ENCODE results near the gene ABCA6.

ABCA6 gene

DNA sequence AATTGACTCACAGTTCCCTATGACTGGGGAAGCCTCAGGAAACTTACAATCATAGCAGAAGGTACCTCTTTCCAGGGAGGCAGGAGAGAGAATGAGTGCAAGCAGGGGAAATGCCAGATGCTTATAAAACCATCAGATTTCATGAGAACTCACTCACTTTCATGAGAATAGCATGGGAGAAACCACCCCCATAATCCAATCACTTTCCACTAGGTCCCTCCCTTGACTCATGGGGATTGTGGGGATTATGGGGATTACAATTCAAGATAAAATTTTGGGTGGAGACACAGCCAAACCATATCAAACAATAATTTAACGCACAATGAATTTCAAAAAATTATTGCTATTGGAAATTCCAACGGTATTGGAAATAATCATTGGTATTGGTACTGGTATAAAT, 96.0 kb downstream of the ABCA6 start:
- no peaks in the 10 kb centered on the region for H3K27me3 ChIP-seq (ENCODE audit: insufficient read depth, low read length)
- H3K4ac ChIP-seq (ENCODE audit: low read depth, low read length) = no peak overlapping the region
- H3K9me3 ChIP-seq (ENCODE audit: insufficient read depth, low read depth, low read length) = no peaks in the 10 kb centered on the region
- no peak overlapping the region for H4K12ac ChIP-seq (ENCODE audit: low read depth, low read length)
- no peak overlapping the region for H2AFZ ChIP-seq (ENCODE audit: insufficient read depth, low read length, poor library complexity)
- no peak overlapping the region for H3K9ac ChIP-seq (ENCODE audit: low read length)
- H3K4me2 ChIP-seq (ENCODE audit: low read length) = no peak overlapping the region
- no peak for DNase-seq
- H2BK120ac ChIP-seq (ENCODE audit: insufficient read depth, low read length, poor library complexity) = no peak overlapping the region
- no peaks in the 10 kb centered on the region for H3K36me3 ChIP-seq (ENCODE audit: control insufficient read depth in 1 of 2, insufficient read depth in 2 of 2, low read length in 2 of 2)
- H4K91ac ChIP-seq (ENCODE audit: low read depth, low read length) = no peak overlapping the region
- H3K4me1 ChIP-seq (ENCODE audit: control insufficient read depth in 1 of 2, insufficient read depth in 2 of 2, low read length in 2 of 2) = peaks cover 0 to 7% of the 10 kb centered on the region in 2 experiments
- H3K27ac ChIP-seq (ENCODE audit: low read depth, low read length) = no peak overlapping the region
- H4K8ac ChIP-seq (ENCODE audit: low read depth, low read length) = no peak overlapping the region
- no peaks in the 10 kb centered on the region for H3K79me2 ChIP-seq (ENCODE audit: control insufficient read depth, insufficient read depth, low read length, poor library complexity)
- no peak overlapping the region for H3K14ac ChIP-seq (ENCODE audit: low read length)
- H3K79me1 ChIP-seq (ENCODE audit: low read length) = peaks cover 5% of the 10 kb centered on the region
- no peak overlapping the region for H3K18ac ChIP-seq (ENCODE audit: low read length)
- no peak overlapping the region for H3K23ac ChIP-seq (ENCODE audit: low read length)
- no peak overlapping the region for H2BK5ac ChIP-seq (ENCODE audit: low read depth, low read length, poor library complexity)
- no peak overlapping the region for H2BK12ac ChIP-seq (ENCODE audit: low read length)
- WGBS (ENCODE audit: extremely low coverage, insufficient coverage, insufficient read length) = no CpG with 5 or more reads among the region's 2 CpGs
- no peak overlapping the region for H2AK5ac ChIP-seq (ENCODE audit: low read length)
- H3K4me3 ChIP-seq (ENCODE audit: low read depth, low read length) = no peak overlapping the region

DNA sequence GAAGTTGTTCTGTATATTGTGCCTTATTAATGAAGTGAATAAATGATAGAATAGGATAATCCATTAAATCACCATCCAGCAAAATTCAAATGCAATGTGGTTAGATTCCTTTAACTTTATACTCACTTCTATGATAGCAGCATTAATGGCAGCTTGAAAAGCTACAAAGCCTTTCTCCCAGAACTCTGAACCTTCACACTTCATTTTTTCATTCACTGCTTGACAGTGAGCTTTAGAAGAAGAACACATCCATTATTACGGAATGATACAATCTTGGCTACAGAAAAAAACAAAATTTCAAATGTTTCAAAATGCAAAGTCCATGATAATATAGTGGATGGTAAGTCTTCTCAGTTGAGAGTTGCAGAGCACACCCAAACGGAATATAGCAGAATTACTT, 97.3 kb downstream of the ABCA6 start:
- no peak overlapping the region for H4K91ac ChIP-seq (ENCODE audit: low read depth, low read length)
- H2BK120ac ChIP-seq (ENCODE audit: insufficient read depth, low read length, poor library complexity) = no peak overlapping the region
- no peak overlapping the region for H3K4ac ChIP-seq (ENCODE audit: low read depth, low read length)
- H4K12ac ChIP-seq (ENCODE audit: low read depth, low read length) = no peak overlapping the region
- H2BK5ac ChIP-seq (ENCODE audit: low read depth, low read length, poor library complexity) = no peak overlapping the region
- peaks cover 0 to 7% of the 10 kb centered on the region in 2 experiments for H3K4me1 ChIP-seq (ENCODE audit: control insufficient read depth in 1 of 2, insufficient read depth in 2 of 2, low read length in 2 of 2)
- H3K27me3 ChIP-seq (ENCODE audit: insufficient read depth, low read length) = no peaks in the 10 kb centered on the region
- H3K79me1 ChIP-seq (ENCODE audit: low read length) = peaks cover 5% of the 10 kb centered on the region
- no peak overlapping the region for H2BK12ac ChIP-seq (ENCODE audit: low read length)
- H3K9ac ChIP-seq (ENCODE audit: low read length) = no peak overlapping the region
- H3K4me2 ChIP-seq (ENCODE audit: low read length) = no peak overlapping the region
- no peaks in the 10 kb centered on the region for H3K36me3 ChIP-seq (ENCODE audit: control insufficient read depth in 1 of 2, insufficient read depth in 2 of 2, low read length in 2 of 2)
- H3K14ac ChIP-seq (ENCODE audit: low read length) = no peak overlapping the region
- H4K8ac ChIP-seq (ENCODE audit: low read depth, low read length) = no peak overlapping the region
- no peak overlapping the region for H2AK5ac ChIP-seq (ENCODE audit: low read length)
- no peak overlapping the region for H3K27ac ChIP-seq (ENCODE audit: low read depth, low read length)
- no peak overlapping the region for H3K23ac ChIP-seq (ENCODE audit: low read length)
- no peak for DNase-seq
- WGBS (ENCODE audit: extremely low coverage, insufficient coverage, insufficient read length) = no CpG with 5 or more reads among the region's 2 CpGs
- H3K18ac ChIP-seq (ENCODE audit: low read length) = no peak overlapping the region
- H3K9me3 ChIP-seq (ENCODE audit: insufficient read depth, low read depth, low read length) = no peaks in the 10 kb centered on the region
- no peak overlapping the region for H3K4me3 ChIP-seq (ENCODE audit: low read depth, low read length)
- H2AFZ ChIP-seq (ENCODE audit: insufficient read depth, low read length, poor library complexity) = no peak overlapping the region
- H3K79me2 ChIP-seq (ENCODE audit: control insufficient read depth, insufficient read depth, low read length, poor library complexity) = no peaks in the 10 kb centered on the region

DNA sequence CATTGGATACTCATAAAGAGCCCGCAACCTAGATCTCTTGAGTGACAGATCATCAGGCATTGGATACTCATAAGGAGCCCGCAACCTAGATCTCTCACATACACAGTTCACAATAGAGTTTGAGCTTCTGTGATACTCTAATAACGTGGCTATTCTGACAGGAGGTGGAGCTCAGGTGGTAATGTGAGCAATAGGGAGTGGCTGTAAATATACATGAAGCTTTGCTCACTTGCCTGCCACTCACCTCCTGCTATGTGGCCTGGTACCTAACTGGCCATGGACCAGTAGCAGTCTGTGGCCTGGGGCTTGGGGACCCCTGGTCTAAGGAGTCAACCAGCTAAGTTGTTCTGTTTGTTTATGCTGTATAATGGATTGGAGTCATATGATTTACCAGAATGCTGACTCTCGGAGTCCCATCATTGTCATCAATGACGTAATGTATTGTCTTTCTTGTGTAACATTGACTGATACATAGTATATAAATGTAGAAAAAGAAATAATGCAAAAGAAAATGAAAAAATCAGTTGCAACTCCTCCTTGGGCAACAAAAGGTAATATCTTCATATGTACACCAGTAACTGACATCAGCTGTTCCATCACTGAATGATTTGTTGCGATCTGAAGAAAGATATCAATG, 98.5 kb downstream of the ABCA6 start:
- Histone ChIP-seq H3K23ac (ENCODE audit: low read length) (no peak overlapping the region), H3K27me3 (ENCODE audit: insufficient read depth, low read length) (no peaks in the 10 kb centered on the region), H4K91ac (ENCODE audit: low read depth, low read length) (no peak overlapping the region), H2BK120ac (ENCODE audit: insufficient read depth, low read length, poor library complexity) (no peak overlapping the region), H3K4ac (ENCODE audit: low read depth, low read length) (no peak overlapping the region), H2AFZ (ENCODE audit: insufficient read depth, low read length, poor library complexity) (no peak overlapping the region), H3K4me2 (ENCODE audit: low read length) (no peak overlapping the region), H3K36me3 (ENCODE audit: control insufficient read depth in 1 of 2, insufficient read depth in 2 of 2, low read length in 2 of 2) (no peaks in the 10 kb centered on the region), H3K9me3 (ENCODE audit: insufficient read depth, low read depth, low read length) (no peaks in the 10 kb centered on the region), H3K4me3 (ENCODE audit: low read depth, low read length) (no peak overlapping the region), H3K18ac (ENCODE audit: low read length) (no peak overlapping the region), H2AK5ac (ENCODE audit: low read length) (no peak overlapping the region), H4K8ac (ENCODE audit: low read depth, low read length) (no peak overlapping the region), H2BK5ac (ENCODE audit: low read depth, low read length, poor library complexity) (no peak overlapping the region), H2BK12ac (ENCODE audit: low read length) (no peak overlapping the region), H3K27ac (ENCODE audit: low read depth, low read length) (no peak overlapping the region), H3K9ac (ENCODE audit: low read length) (no peak overlapping the region), H3K4me1 (ENCODE audit: control insufficient read depth in 1 of 2, insufficient read depth in 2 of 2, low read length in 2 of 2) (peaks cover 0 to 7% of the 10 kb centered on the region in 2 experiments), H3K14ac (ENCODE audit: low read length) (no peak overlapping the region), H3K79me1 (ENCODE audit: low read length) (peaks cover 5% of the 10 kb centered on the region), H4K12ac (ENCODE audit: low read depth, low read length) (no peak overlapping the region), H3K79me2 (ENCODE audit: control insufficient read depth, insufficient read depth, low read length, poor library complexity) (no peaks in the 10 kb centered on the region)
- DNase-seq = no peak
- no CpG with 5 or more reads among the region's 6 CpGs for WGBS (ENCODE audit: extremely low coverage, insufficient coverage, insufficient read length)

DNA sequence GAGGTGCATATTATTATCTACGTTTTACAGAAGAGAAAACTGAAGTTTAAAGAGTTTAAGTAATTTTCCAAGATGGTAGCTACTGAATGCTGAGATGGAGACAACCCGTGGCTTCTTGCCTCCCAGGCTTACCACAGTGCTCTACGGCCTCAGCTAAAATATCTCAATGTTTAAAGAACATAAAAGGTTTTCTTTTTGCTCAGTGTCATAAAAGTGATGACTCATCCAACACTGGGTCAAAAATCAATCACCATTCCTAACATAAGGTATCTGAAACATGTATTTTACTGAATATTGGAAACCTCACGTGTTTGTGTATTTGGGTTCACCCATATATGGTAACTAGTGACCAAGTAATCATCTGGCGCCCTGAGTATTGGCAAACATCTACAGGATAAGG, 99.4 kb downstream of the ABCA6 start:
- H2AFZ ChIP-seq (ENCODE audit: insufficient read depth, low read length, poor library complexity) = no peak overlapping the region
- no peak overlapping the region for H3K14ac ChIP-seq (ENCODE audit: low read length)
- H3K18ac ChIP-seq (ENCODE audit: low read length) = no peak overlapping the region
- no peak overlapping the region for H2AK5ac ChIP-seq (ENCODE audit: low read length)
- H3K27ac ChIP-seq (ENCODE audit: low read depth, low read length) = no peak overlapping the region
- no peaks in the 10 kb centered on the region for H3K79me1 ChIP-seq (ENCODE audit: low read length)
- WGBS (ENCODE audit: extremely low coverage, insufficient coverage, insufficient read length) = no CpG with 5 or more reads among the region's 5 CpGs
- H3K4ac ChIP-seq (ENCODE audit: low read depth, low read length) = no peak overlapping the region
- H3K9ac ChIP-seq (ENCODE audit: low read length) = no peak overlapping the region
- H3K79me2 ChIP-seq (ENCODE audit: control insufficient read depth, insufficient read depth, low read length, poor library complexity) = no peaks in the 10 kb centered on the region
- no peak for DNase-seq
- H3K4me2 ChIP-seq (ENCODE audit: low read length) = no peak overlapping the region
- H3K23ac ChIP-seq (ENCODE audit: low read length) = no peak overlapping the region
- no peak overlapping the region for H2BK120ac ChIP-seq (ENCODE audit: insufficient read depth, low read length, poor library complexity)
- no peak overlapping the region for H4K12ac ChIP-seq (ENCODE audit: low read depth, low read length)
- no peaks in the 10 kb centered on the region for H3K9me3 ChIP-seq (ENCODE audit: insufficient read depth, low read depth, low read length)
- H3K27me3 ChIP-seq (ENCODE audit: insufficient read depth, low read length) = no peaks in the 10 kb centered on the region
- H3K36me3 ChIP-seq (ENCODE audit: control insufficient read depth in 1 of 2, insufficient read depth in 2 of 2, low read length in 2 of 2) = no peaks in the 10 kb centered on the region
- H2BK5ac ChIP-seq (ENCODE audit: low read depth, low read length, poor library complexity) = no peak overlapping the region
- H3K4me1 ChIP-seq (ENCODE audit: control insufficient read depth in 1 of 2, insufficient read depth in 2 of 2, low read length in 2 of 2) = peaks cover 0 to 3% of the 10 kb centered on the region in 2 experiments
- H3K4me3 ChIP-seq (ENCODE audit: low read depth, low read length) = no peak overlapping the region
- H4K91ac ChIP-seq (ENCODE audit: low read depth, low read length) = no peak overlapping the region
- no peak overlapping the region for H4K8ac ChIP-seq (ENCODE audit: low read depth, low read length)
- no peak overlapping the region for H2BK12ac ChIP-seq (ENCODE audit: low read length)
